Neural progenitor cell (in vitro differentiated cells): Measurements from ENCODE around the gene ING5.

ENCODE experiments used
- CTCF ChIP-seq: fragments of 200-600 bp; sonication (generic); IDR thresholded peaks from 2 replicates; pipeline ENCODE4 v1.5.1; 2017; ENCODE audit warnings: antibody characterized with exemption, mild to moderate bottlenecking
- EZH2phosphoT487 ChIP-seq: fragments of 200-600 bp; sonication (generic); IDR thresholded peaks from 2 replicates; pipeline ENCODE4 v1.6.1; 2017; ENCODE audit warnings: antibody characterized with exemption

- TF ChIP-seq CTCF (no peak), EZH2phosphoT487 (no peak)
Measured at GRCh38 chr2:241692448-241692847, 9.4 kb upstream of the ING5 start.
